ENCODE data around the gene UAP1.

UAP1 gene

GRCh38 chr1:162605225-162605927, 43.9 kb downstream of the UAP1 start:
- POLR2A ChIA-PET: no interaction called here
- CTCF ChIA-PET: interaction anchor here (1.0 to 2.3 kb wide), 2 partner anchors 8 kb away, joined by 4 to 21 read pairs; no protein-coding TSS in a partner anchor
- no peak for TF ChIP-seq CTCF (IDR thresholded peaks at IDR 0.05; ENCODE audit: control extremely low read depth, extremely low read depth, low read depth, missing control alignments)
- DNase-seq (ENCODE audit: extremely low spot score): no peak

GRCh38 chr1:162609306-162609705, 47.8 kb downstream of the UAP1 start:
- POLR2A ChIA-PET: no interaction called here
- TF ChIP-seq CTCF (IDR thresholded peaks at IDR 0.05; ENCODE audit: control extremely low read depth, extremely low read depth, low read depth, missing control alignments): no peak
- no peak for DNase-seq (ENCODE audit: extremely low spot score)
- CTCF ChIA-PET: interaction anchor here (0.9 to 1.7 kb wide), 2 partner anchors 12 to 19 kb away, joined by 3 to 6 read pairs; no protein-coding TSS in a partner anchor

- no peak for DNase-seq (ENCODE audit: extremely low spot score)
- POLR2A ChIA-PET: no interaction called here
- no peak for TF ChIP-seq CTCF (IDR thresholded peaks at IDR 0.05; ENCODE audit: control extremely low read depth, extremely low read depth, low read depth, missing control alignments)
- CTCF ChIA-PET: interaction anchor here (0.7 to 3.2 kb wide), 36 partner anchors 9 to 556 kb away, joined by 3 to 56 read pairs (median 4); partner anchors contain the start of genes C1orf226, DDR2 and NOS1AP
Measured at GRCh38 chr1:162612606-162613400, 51.3 kb downstream of the UAP1 start.

- DNase-seq (ENCODE audit: extremely low spot score): no peak
- no peak for TF ChIP-seq CTCF (IDR thresholded peaks at IDR 0.05; ENCODE audit: control extremely low read depth, extremely low read depth, low read depth, missing control alignments)
- ChIA-PET CTCF (interaction anchor here (0.7 to 2.3 kb wide), 5 partner anchors 9 to 183 kb away, joined by 3 to 8 read pairs (median 3); partner anchors contain the start of gene DDR2), POLR2A (no interaction called here)
Measured at GRCh38 chr1:162616848-162617247, 55.3 kb downstream of the UAP1 start.

GRCh38 chr1:162617513-162617912, 56.0 kb downstream of the UAP1 start:
- POLR2A ChIA-PET: interaction anchor here (0.7 kb wide), 1 partner anchor 30 kb away, joined by 5 read pairs; no protein-coding TSS in a partner anchor
- CTCF ChIA-PET: interaction anchor here (0.8 to 2.3 kb wide), 6 partner anchors 9 to 183 kb away, joined by 3 to 8 read pairs (median 4); partner anchors contain the start of gene DDR2
- DNase-seq (ENCODE audit: extremely low spot score): no peak
- TF ChIP-seq CTCF (IDR thresholded peaks at IDR 0.05; ENCODE audit: control extremely low read depth, extremely low read depth, low read depth, missing control alignments): no peak

GRCh38 chr1:162619076-162619475, 57.6 kb downstream of the UAP1 start:
- no peak for DNase-seq (ENCODE audit: extremely low spot score)
- POLR2A ChIA-PET: no interaction called here
- no peak for TF ChIP-seq CTCF (IDR thresholded peaks at IDR 0.05; ENCODE audit: control extremely low read depth, extremely low read depth, low read depth, missing control alignments)
- CTCF ChIA-PET: interaction anchor here (1.3 to 1.8 kb wide), 3 partner anchors 12 to 229 kb away, joined by 3 to 5 read pairs (median 4); no protein-coding TSS in a partner anchor

All from GM10248 (cell line).